HepG2 (cell line): ENCODE results near the gene RPH3AL.

ENCODE experiments used
- ATAD3A ChIP-seq: sonication (generic); formaldehyde crosslinking; IDR thresholded peaks from 2 replicates; pipeline ENCODE4 v1.4.0; 2020; ENCODE audit warnings: missing genetic modification reagents
- CCAR2 ChIP-seq: fragments of 200-400 bp; formaldehyde crosslinking; optimal IDR thresholded peaks from 2 replicates; pipeline ENCODE3; 2018; ENCODE audit warnings: low read depth, mild to moderate bottlenecking, low read length, moderate library complexity
- CEBPB ChIP-seq: IDR thresholded peaks from 2 replicates; pipeline ENCODE4 v1.6.1; 2011; ENCODE audit warnings: low read depth, low read length, improper control_type of control experiment, borderline replicate concordance
- E2F1 ChIP-seq: sonication (generic); formaldehyde crosslinking; IDR thresholded peaks from 2 replicates; pipeline ENCODE4 v1.5.0; 2020; ENCODE audit warnings: missing genetic modification reagents
- EP300 ChIP-seq, 3 experiments: sonication (generic) in 1 of 3; formaldehyde crosslinking in 1 of 3; IDR thresholded peaks; 2 replicates each; pipeline versions ENCODE4 v1.5.1 to v1.6.1; 2011 to 2020; ENCODE audit warnings: low read depth in 2 of 3, low read length in 2 of 3, borderline replicate concordance in 1 of 3, improper control_type of control experiment in 1 of 3, mild to moderate bottlenecking in 1 of 3, missing genetic modification reagents in 1 of 3, moderate library complexity in 1 of 3
- GLI4 ChIP-seq: sonication (generic); formaldehyde crosslinking; IDR thresholded peaks from 2 replicates; pipeline ENCODE4 v1.5.1; 2020; ENCODE audit warnings: missing genetic modification reagents, mild to moderate bottlenecking, moderate library complexity, borderline replicate concordance
- JUN ChIP-seq: sonication (generic); formaldehyde crosslinking; IDR thresholded peaks from 2 replicates; pipeline ENCODE4 v1.4.0; 2020; ENCODE audit warnings: mild to moderate bottlenecking, missing genetic modification reagents
- MLX ChIP-seq: IDR thresholded peaks from 2 replicates; pipeline ENCODE4 v1.6.1; 2016
- POLR2A ChIP-seq, 2 experiments: IDR thresholded peaks; 2 replicates each; pipeline ENCODE4 v1.6.1; 2011; ENCODE audit warnings: low read depth in 2 of 2, low read length in 2 of 2, mild to moderate bottlenecking in 1 of 2, moderate library complexity in 1 of 2; ENCODE audit not compliant: insufficient read depth in 1 of 2
- ZBTB38 ChIP-seq: sonication (generic); formaldehyde crosslinking; IDR thresholded peaks from 2 replicates; pipeline ENCODE4 v1.5.1; 2020; ENCODE audit warnings: mild to moderate bottlenecking, missing genetic modification reagents
- ZFP36 ChIP-seq: fragments of 150-350 bp; IDR thresholded peaks from 2 replicates; pipeline ENCODE4 v1.6.1; 2018; ENCODE audit warnings: borderline replicate concordance, low read length, low read depth; ENCODE audit not compliant: partially characterized antibody
- ZNF282 ChIP-seq: fragments of 450-650 bp; IDR thresholded peaks from 2 replicates; pipeline ENCODE4 v1.6.1; 2018; ENCODE audit not compliant: partially characterized antibody

GRCh38 chr17:292016-292415 is 60.6 kb downstream of the RPH3AL start:
- no peak for TF ChIP-seq MLX (CRISPR knock-in tag)
- no peak for TF ChIP-seq JUN
- no peak for TF ChIP-seq ATAD3A
- no peak for TF ChIP-seq POLR2A (IDR thresholded peaks at IDR 0.05; ENCODE audit: insufficient read depth in 1 of 2, low read depth in 2 of 2, low read length in 2 of 2)
- no peak for TF ChIP-seq CCAR2
- TF ChIP-seq GLI4 (CRISPR knock-in tag), result no peak
- no peak for TF ChIP-seq ZNF282
- TF ChIP-seq E2F1, result no peak
- no peak for TF ChIP-seq ZBTB38 (CRISPR knock-in tag)
- TF ChIP-seq EP300 (IDR thresholded peaks at IDR 0.05; ENCODE audit: low read depth in 2 of 2, low read length in 2 of 2), result no peak
- no peak for TF ChIP-seq EP300 (CRISPR knock-in tag; IDR thresholded peaks at IDR 0.05; ENCODE audit: borderline replicate concordance)
- TF ChIP-seq CEBPB, result no peak
- TF ChIP-seq ZFP36, result no peak
